SK-N-SH (cell line): Measurements from ENCODE around the gene M6PR. TPM values are rescaled to one million over a fixed set of nuclear protein-coding genes. Genes with fewer than 3 reads are reported as not detected.
"Not testable (repeated sequence)": the region's sequence is repeated elsewhere in the genome, so short reads cannot be mapped to it uniquely, and the experiment has no call there.

Experiments used
- CTCF ChIA-PET: fragments of 300-600, 350-600 bp; formaldehyde crosslinking; extraction: SDS; loops from one replicate; lab custom pipeline; 2021; lab: Yijun Ruan, JAX
- POLR2A ChIA-PET: fragments of 350-600 bp; sonication (Branson Sonifier 250); formaldehyde crosslinking; extraction: SDS; loops from one replicate; lab custom pipeline; 2020; ENCODE audit warnings: antibody characterized with exemption, inconsistent platforms; lab: Yijun Ruan, JAX
- DNase-seq: peaks from one replicate; pipeline ENCODE4 v3.0.0; 2012
- H2AFZ ChIP-seq: fragments of 200-600 bp; sonication (generic); 2 replicates; pipeline ENCODE4 v1.8.1; 2016; ENCODE audit warnings: antibody characterized with exemption, mild to moderate bottlenecking, low read depth
- H3F3A ChIP-seq: fragments of 200-600 bp; sonication (generic); replicated peaks from 2 replicates; pipeline ENCODE3; 2016; ENCODE audit warnings: antibody characterized with exemption, mild to moderate bottlenecking; ENCODE audit not compliant: insufficient read depth
- H3K27ac ChIP-seq, 2 experiments: fragments of 200-500 bp in 1 of 2; fragments of 200-600 bp in 1 of 2; sonication (Bioruptor generic) in 1 of 2; sonication (generic), shearing (Covaris generic) in 1 of 2; 2 replicates each; pipeline versions ENCODE4 v1.5.1 to v1.6.1; 2014 to 2016; ENCODE audit warnings: low read depth in 2 of 2, inconsistent platforms in 1 of 2, low read length in 1 of 2, mild to moderate bottlenecking in 1 of 2, mixed read lengths in 1 of 2
- H3K27me3 ChIP-seq: fragments of 200-600 bp; sonication (generic), shearing (Covaris generic); 2 replicates; pipeline ENCODE4 v1.6.1; 2016; ENCODE audit warnings: mixed run types; ENCODE audit not compliant: insufficient read depth
- H3K36me3 ChIP-seq, 2 experiments: fragments of 200-500 bp in 1 of 2; fragments of 200-600 bp in 1 of 2; sonication (Bioruptor generic) in 1 of 2; sonication (generic) in 1 of 2; replicated peaks in 1 of 2; 2 replicates each; pipeline versions ENCODE3 to v1.5.1; 2014 to 2016; ENCODE audit warnings: low read length in 1 of 2, mild to moderate bottlenecking in 1 of 2; ENCODE audit not compliant: insufficient read depth in 2 of 2, control insufficient read depth in 1 of 2
- H3K4me1 ChIP-seq, 2 experiments: fragments of 200-500 bp in 1 of 2; fragments of 200-600 bp in 1 of 2; sonication (Bioruptor generic) in 1 of 2; sonication (generic), shearing (Covaris generic) in 1 of 2; 2 replicates each; pipeline versions ENCODE4 v1.5.1 to v1.6.1; 2014 to 2016; ENCODE audit warnings: low read depth in 1 of 2, low read length in 1 of 2, mixed run types in 1 of 2; ENCODE audit not compliant: insufficient read depth in 2 of 2, control insufficient read depth in 1 of 2
- H3K4me2 ChIP-seq: fragments of 200-600 bp; sonication (generic), shearing (Covaris generic); 2 replicates; pipeline ENCODE4 v1.6.1; 2017; ENCODE audit warnings: mixed run types
- H3K4me3 ChIP-seq, 2 experiments: fragments of 200-500 bp in 1 of 2; fragments of 200-600 bp in 1 of 2; sonication (Bioruptor generic) in 1 of 2; sonication (generic), shearing (Covaris generic) in 1 of 2; 2 replicates each; pipeline versions ENCODE4 v1.5.1 to v1.8.1; 2014 to 2016; ENCODE audit warnings: low read depth in 2 of 2, inconsistent platforms in 1 of 2, low read length in 1 of 2, mild to moderate bottlenecking in 1 of 2, mixed read lengths in 1 of 2, moderate library complexity in 1 of 2
- H3K79me2 ChIP-seq: fragments of 200-600 bp; sonication (generic); 2 replicates; pipeline ENCODE4 v1.8.1; 2017; ENCODE audit warnings: mild to moderate bottlenecking; ENCODE audit not compliant: insufficient read depth
- H3K9ac ChIP-seq: fragments of 200-600 bp; sonication (generic); 2 replicates; pipeline ENCODE4 v1.6.1; 2017; ENCODE audit warnings: mixed run types
- H3K9me2 ChIP-seq: fragments of 200-600 bp; sonication (generic); 2 replicates; pipeline ENCODE4 v1.6.1; 2017; ENCODE audit warnings: mixed run types
- H3K9me3 ChIP-seq: fragments of 200-600 bp; sonication (generic); 2 replicates; pipeline ENCODE4 v1.6.1; 2017; ENCODE audit warnings: mixed run types, mild to moderate bottlenecking, moderate library complexity
- H4K20me1 ChIP-seq: fragments of 200-600 bp; sonication (generic); 2 replicates; pipeline ENCODE4 v1.6.1; 2017; ENCODE audit warnings: mild to moderate bottlenecking, mixed run types; ENCODE audit not compliant: insufficient read depth
- CHD2 ChIP-seq: fragments of 150-350 bp; IDR thresholded peaks from 2 replicates; pipeline ENCODE4 v1.6.1; 2018; ENCODE audit warnings: low read length; ENCODE audit not compliant: partially characterized antibody
- ELF1 ChIP-seq: IDR thresholded peaks from 2 replicates; pipeline ENCODE4 v1.4.0; 2012
- EP300 ChIP-seq, 2 experiments: IDR thresholded peaks; 2 replicates each; pipeline versions ENCODE4 v1.4.0 to v1.6.1; 2012; ENCODE audit warnings: borderline replicate concordance in 1 of 2, low read depth in 1 of 2, low read length in 1 of 2
- EZH2phosphoT487 ChIP-seq: fragments of 200-600 bp; sonication (generic); IDR thresholded peaks from 2 replicates; pipeline ENCODE4 v1.6.1; 2017; ENCODE audit warnings: low read depth, mixed run types, mild to moderate bottlenecking, antibody characterized with exemption, moderate library complexity, borderline replicate concordance
- FOXM1 ChIP-seq: IDR thresholded peaks from 2 replicates; pipeline ENCODE4 v1.4.0; 2012; ENCODE audit warnings: low read depth, mild to moderate bottlenecking
- MEF2A ChIP-seq: IDR thresholded peaks from 2 replicates; pipeline ENCODE4 v1.4.0; 2012; ENCODE audit warnings: low read depth, borderline replicate concordance
- RAD21 ChIP-seq: IDR thresholded peaks from 2 replicates; pipeline ENCODE4 v1.6.1; 2012; ENCODE audit warnings: mild to moderate bottlenecking, low read length
- RFX5 ChIP-seq: IDR thresholded peaks from 2 replicates; pipeline ENCODE4 v1.6.1; 2012; ENCODE audit warnings: mild to moderate bottlenecking, improper control_type of control experiment, low read length
- RXRA ChIP-seq: IDR thresholded peaks from 2 replicates; pipeline ENCODE4 v1.4.0; 2012; ENCODE audit warnings: low read depth, mild to moderate bottlenecking, borderline replicate concordance
- SMC3 ChIP-seq: IDR thresholded peaks from 2 replicates; pipeline ENCODE4 v1.6.1; 2012; ENCODE audit warnings: low read depth, low read length, improper control_type of control experiment
- TEAD4 ChIP-seq: IDR thresholded peaks from 2 replicates; pipeline ENCODE4 v1.4.0; 2012; ENCODE audit warnings: mild to moderate bottlenecking, borderline replicate concordance; ENCODE audit not compliant: insufficient read depth
- WGBS: methylation state at CpG from one replicate; pipeline ENCODE4 v1.1.6; 2017; ENCODE audit warnings: low lambda C conversion rate; 5-methylcytosine and 5-hydroxymethylcytosine counted together
- polyA plus RNA-seq, 3 experiments: library from polyadenylated mRNA; depleted of rRNA; stranded (reverse); fragments of >200 nt; gene quantifications; 2 replicates each; pipeline ENCODE4 v1.2.3, GENCODE V29; 2012
- TF ChIP-seq, protein P1 (sequence below): IDR thresholded peaks from 2 replicates; pipeline ENCODE4 v1.4.0; 2012; ENCODE audit warnings: low read depth, borderline replicate concordance
- TF ChIP-seq, protein P2 (sequence below): IDR thresholded peaks from 2 replicates; pipeline ENCODE4; 2012
- TF ChIP-seq, protein P3 (sequence below): IDR thresholded peaks from 2 replicates; pipeline ENCODE4 v1.4.0; 2012; ENCODE audit warnings: low read depth

Gene M6PR
- polyA plus RNA-seq, 1 of the 3 experiments (the other 2 are of a cell fraction) = 132 TPM

DNA sequence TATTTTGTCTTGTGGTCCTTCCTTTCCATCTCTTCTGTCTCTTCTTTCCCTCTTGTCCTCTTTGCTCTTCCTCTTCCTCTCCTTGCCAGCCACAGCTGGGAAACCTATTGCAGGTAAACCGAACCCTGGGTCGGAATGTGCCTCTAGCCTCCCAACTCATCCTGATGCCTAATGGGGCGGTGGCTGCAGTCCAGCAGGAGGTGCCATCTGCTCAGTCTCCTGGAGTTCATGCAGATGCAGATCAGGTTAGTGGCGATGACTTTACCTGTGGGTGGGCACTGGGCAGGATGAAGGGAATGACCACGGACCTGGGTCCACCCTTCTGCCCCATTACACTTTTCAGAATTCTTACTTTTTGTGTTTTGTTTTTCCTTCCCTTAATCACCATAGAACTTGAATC, 26.9 kb downstream of the M6PR start (continued):
- TF ChIP-seq CHD2 (no peak), RAD21 (no peak), EP300 (IDR thresholded peaks at IDR 0.05; ENCODE audit: borderline replicate concordance in 1 of 2, low read depth in 1 of 2, low read length in 1 of 2) (no peak)
- TF ChIP-seq, protein P1, sequence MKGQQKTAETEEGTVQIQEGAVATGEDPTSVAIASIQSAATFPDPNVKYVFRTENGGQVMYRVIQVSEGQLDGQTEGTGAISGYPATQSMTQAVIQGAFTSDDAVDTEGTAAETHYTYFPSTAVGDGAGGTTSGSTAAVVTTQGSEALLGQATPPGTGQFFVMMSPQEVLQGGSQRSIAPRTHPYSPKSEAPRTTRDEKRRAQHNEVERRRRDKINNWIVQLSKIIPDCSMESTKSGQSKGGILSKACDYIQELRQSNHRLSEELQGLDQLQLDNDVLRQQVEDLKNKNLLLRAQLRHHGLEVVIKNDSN = no peak

DNA sequence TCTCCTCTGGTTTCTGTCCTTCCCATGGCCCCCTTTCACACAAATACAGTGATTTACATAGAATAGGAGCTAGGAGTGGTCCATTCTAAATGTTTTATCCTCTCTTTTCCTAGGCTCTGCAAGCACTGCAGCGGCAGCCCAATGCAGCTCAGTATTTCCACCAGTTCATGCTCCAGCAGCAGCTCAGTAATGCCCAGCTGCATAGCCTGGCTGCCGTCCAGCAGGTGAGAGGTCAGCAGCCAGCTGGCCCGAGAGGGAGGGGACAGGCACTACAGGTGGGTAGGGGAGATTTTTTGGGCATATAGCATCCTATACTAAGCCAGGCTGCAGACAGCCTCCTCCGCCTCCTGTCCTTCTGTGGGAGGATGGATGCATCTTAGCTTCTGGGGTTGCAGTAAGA, 29.8 kb downstream of the M6PR start:
- H3K4me2 ChIP-seq, H3K27me3 ChIP-seq, DNase-seq, POLR2A ChIA-PET, H3K9me2 ChIP-seq, H3F3A ChIP-seq, H3K9ac ChIP-seq, H3K9me3 ChIP-seq, H3K4me3 ChIP-seq, H3K27ac ChIP-seq, H2AFZ ChIP-seq, H4K20me1 ChIP-seq: not testable (repeated sequence)
- WGBS = 83% methylated on average over 4 of the region's 4 CpGs
- Histone ChIP-seq H3K79me2 (peaks cover 28% of the 10 kb centered on the region), H3K4me1 (peaks cover 9 to 12% of the 10 kb centered on the region in 2 experiments; a peak in 3 of 4 replicates), H3K36me3 (peaks cover 16 to 38% of the 10 kb centered on the region in 2 experiments)
- CTCF ChIA-PET = interaction anchor here (1.1 to 1.4 kb wide), 3 partner anchors 27 to 130 kb away, joined by 3 to 5 read pairs (median 3); no protein-coding TSS in a partner anchor

DNA sequence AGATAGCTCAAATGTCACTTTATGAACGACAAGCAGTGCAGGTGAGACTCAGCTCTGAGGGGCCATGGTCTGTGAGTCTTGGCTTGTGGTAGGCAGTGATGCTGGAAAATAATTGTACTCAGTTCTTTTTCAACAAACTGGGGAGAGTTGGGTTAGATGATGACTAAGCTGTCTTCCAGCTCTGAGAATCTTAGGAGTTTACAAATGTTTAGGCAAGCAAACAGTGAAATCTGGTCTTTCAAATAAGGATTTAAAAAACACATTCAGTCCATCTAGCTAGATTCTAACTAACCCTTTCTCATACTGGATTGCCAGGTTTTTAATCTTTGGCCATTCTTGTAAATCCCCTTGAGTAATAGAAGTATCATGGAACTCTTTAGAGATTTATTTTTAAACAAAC, 31.7 kb downstream of the M6PR start:
- H3K9me3 ChIP-seq = no peaks in the 10 kb centered on the region
- H3K4me2 ChIP-seq = no peak overlapping the region
- no peaks in the 10 kb centered on the region for H3K9me2 ChIP-seq
- H3F3A ChIP-seq = peaks cover 11% of the 10 kb centered on the region
- H3K9ac ChIP-seq = no peak overlapping the region
- WGBS = no CpG with 5 or more reads among the region's 1 CpG
- H3K27me3 ChIP-seq = no peaks in the 10 kb centered on the region
- peaks cover 12 to 31% of the 10 kb centered on the region in 2 experiments for H3K36me3 ChIP-seq
- no peak overlapping the region for H3K27ac ChIP-seq
- no peaks in the 10 kb centered on the region for H4K20me1 ChIP-seq
- DNase-seq = no peak
- TF ChIP-seq RFX5 (no peak), CHD2 (no peak), MEF2A (no peak), TEAD4 (no peak), ELF1 (no peak), RAD21 (no peak), SMC3 (no peak), EZH2phosphoT487 (no peak), FOXM1 (no peak), RXRA (no peak)
- TF ChIP-seq, protein P2, sequence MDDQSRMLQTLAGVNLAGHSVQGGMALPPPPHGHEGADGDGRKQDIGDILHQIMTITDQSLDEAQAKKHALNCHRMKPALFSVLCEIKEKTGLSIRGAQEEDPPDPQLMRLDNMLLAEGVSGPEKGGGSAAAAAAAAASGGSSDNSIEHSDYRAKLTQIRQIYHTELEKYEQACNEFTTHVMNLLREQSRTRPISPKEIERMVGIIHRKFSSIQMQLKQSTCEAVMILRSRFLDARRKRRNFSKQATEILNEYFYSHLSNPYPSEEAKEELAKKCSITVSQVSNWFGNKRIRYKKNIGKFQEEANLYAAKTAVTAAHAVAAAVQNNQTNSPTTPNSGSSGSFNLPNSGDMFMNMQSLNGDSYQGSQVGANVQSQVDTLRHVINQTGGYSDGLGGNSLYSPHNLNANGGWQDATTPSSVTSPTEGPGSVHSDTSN = no peak
- TF ChIP-seq, protein P3, sequence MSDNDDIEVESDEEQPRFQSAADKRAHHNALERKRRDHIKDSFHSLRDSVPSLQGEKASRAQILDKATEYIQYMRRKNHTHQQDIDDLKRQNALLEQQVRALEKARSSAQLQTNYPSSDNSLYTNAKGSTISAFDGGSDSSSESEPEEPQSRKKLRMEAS = no peak
- ChIA-PET CTCF (no interaction called here), POLR2A (no interaction called here)
- H3K4me1 ChIP-seq = peaks cover 15 to 16% of the 10 kb centered on the region in 2 experiments; a peak in 3 of 4 replicates
- no peak overlapping the region for H2AFZ ChIP-seq
- H3K79me2 ChIP-seq = peaks cover 28% of the 10 kb centered on the region
- no peak overlapping the region for H3K4me3 ChIP-seq
